Measurements from ENCODE around the gene ACSL6.
"Not testable (repeated sequence)": the region's sequence is repeated elsewhere in the genome, so short reads cannot be mapped to it uniquely, and the experiment has no call there.

Gene ACSL6

DNA sequence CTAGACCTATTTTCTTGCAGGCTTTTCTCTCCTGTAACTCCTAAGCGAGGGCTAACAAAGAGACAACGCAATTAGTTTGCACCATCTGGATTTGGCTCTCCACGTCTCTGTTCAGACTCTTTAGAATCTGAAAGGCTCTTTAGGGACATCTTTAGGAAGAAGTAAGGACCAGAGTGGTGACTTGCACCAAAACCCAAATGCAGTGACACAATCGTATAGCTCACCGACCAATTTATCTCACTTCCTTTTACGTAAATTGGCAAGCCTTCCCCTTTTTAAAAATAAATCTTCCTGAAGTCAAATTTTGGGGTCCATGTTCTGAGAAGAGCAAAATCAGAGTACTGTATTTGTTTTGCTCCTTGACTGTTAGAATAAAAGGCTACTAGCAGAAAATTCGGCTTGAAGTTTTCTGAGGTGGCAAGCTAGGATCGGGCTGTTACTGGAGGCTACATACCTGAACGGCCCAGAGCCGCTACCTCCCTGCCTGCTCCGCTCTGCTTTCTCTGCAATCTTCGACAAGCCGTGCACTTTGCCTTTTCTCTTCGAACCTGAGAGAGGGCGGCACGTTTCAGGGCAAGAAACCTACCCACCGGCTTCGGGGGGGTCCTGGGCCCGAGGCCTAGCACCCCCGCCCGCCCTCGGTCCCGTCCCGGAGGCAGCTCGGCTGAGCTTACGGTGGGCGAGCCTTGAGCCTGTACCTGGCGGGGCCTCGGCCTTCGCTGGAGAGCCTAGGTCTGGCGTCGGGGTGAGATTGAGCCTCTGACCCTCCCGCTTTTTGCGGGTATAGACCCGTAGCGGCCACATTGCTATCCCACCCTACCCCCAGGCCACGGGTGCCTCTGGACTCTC is 66.5 kb downstream of the ACSL6 start:
- DNase-seq (ENCODE audit: low read depth, low spot score) = no peak

DNA sequence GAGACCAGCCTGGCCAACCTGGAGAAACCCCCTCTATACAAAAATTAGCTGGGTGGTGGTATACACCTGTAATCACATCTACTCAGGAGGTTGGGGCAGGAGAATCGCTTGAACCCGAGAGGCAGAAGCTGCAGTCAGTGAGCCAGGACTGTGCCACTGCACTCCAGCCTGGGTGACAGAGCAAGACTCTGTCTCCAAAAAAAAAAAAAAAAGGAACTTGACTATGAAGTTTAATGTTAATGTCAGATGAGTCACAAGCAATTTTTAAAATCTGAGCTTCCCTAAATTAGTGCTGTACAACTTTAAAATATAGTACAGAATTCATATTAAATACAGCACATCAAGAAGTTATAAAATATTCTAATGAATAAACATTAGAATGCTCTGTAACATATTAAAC is 67.5 kb downstream of the ACSL6 start:
- no peak for DNase-seq (ENCODE audit: low read depth, low spot score)

DNA sequence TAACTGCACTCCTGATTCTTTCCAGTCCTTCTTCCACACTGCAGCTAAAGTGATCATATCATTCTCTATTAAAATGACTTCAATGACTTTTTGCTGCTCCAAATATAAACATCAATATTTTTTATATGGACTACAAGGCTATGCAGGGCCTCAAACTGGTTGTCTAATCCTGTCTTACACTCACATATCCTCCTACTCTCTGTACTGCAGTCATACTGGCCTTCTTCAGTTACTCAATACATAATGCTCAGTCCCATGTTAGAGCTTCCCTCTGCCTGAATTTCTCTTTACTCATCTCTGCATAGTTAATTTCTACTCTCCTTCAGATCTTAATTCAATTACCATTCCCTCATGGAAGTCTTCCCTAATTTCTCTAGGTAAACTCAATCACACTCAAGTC is 69.4 kb downstream of the ACSL6 start:
- DNase-seq (ENCODE audit: low read depth, low spot score) = no peak

DNA sequence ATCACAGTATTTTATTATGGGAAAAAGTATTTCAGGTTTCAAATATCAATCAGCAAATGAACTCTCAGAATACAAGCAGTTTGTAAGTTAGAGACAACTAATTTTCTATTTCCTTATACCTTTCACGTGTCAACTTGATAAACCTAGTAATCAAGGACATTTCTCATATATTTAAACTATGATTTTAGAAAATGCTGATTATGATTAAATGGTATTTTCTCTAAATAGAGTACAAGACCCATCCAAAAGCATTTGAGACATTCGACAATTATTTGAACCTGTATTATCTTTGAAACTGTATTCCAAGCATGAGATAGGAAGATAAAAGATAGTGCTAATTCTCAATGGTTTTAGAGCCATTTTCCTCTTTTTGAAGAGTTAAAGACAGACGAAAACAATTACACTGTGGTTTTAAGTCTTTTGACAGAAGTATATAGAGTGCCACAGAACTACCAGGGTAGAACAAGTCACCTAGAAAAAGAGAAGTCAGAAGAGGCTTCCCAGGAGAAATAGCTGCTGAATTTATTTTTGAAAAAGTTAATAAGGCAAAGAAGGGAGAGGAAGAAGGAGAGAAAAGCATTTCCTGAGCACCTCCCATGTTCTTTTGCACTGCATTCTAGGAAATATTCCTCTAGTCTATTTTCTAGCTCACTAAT is 71.6 kb downstream of the ACSL6 start:
- DNase-seq (ENCODE audit: low read depth, low spot score) = no peak

DNA sequence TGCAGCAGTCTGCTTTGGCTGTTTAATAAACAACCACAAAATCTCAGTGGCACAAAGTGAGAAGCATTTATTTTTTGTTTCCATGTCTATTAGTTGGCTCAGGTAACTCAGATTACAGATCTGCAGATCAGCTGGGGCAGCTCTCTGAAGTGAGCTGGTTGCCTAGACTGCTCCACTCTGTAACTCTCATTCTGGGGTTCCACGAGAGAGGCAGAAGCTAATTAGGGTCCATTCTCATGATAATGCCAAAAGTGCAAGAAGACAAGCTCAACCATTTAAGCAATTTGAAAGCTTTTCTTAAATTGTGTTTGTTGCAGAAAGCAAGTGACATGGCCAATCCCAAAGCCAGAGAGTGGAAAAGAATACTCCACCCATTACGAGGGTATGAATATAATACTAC is 79.2 kb downstream of the ACSL6 start:
- no peak for DNase-seq (ENCODE audit: low read depth, low spot score)

DNA sequence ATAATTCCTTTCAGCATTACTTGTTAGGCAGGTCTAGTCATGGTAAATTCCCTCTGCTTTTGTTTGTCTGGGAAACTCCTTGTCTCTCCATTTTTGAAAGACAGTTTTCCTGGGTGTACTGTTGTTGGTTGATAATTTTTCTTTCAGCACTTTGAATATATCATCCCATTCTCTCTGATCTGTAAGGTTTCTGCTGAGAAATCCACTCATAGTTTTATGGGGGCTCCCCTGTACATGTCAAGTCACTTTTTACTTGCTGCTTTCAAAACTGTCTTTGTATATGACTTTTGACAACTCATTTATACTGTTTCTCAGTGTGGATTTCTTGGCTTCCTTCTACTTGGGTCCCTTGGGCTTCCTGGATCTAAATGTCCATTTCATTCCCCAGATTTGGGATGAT is 82.5 kb downstream of the ACSL6 start:
- DNase-seq (ENCODE audit: low read depth, low spot score) = no peak

DNA sequence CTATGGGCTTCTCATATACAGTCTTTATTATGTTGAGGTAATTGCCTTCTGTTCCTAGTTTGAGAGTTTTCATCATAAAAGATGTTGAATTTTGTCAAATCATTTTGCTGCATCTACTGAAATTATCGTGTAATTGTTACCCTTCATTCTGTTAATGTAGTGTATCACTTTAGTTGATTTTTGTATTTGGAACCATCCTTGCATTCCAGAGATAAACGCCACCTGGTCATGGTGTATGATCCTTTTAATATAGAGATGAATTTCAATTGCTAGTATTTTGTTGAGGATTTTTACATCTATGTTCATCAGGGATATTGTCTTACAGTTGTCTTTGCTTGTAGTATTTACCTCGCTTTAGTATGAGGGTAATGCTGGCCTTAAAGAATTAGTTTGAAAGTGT is 85.3 kb downstream of the ACSL6 start:
- no peak for DNase-seq (ENCODE audit: low read depth, low spot score)

DNA sequence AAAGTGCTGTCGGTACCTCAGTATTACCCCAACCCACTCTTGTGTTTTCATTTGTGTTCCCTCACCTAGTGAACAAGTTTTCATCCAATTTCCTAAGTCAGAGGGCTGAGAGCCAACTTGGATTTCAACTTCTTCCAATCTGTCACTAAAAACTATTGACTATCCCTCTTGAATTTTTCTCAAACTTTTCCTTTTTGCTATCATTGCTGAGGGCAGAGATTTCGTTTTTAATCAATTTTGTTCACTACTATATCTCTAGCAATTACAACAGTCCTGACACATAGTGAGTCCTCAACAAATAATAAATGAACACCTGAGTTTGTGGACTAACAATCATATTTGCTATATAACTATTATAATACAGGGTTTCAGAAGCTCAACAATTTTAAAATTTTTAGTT is 95.0 kb downstream of the ACSL6 start:
- no peak for DNase-seq (ENCODE audit: low read depth, low spot score)

DNA sequence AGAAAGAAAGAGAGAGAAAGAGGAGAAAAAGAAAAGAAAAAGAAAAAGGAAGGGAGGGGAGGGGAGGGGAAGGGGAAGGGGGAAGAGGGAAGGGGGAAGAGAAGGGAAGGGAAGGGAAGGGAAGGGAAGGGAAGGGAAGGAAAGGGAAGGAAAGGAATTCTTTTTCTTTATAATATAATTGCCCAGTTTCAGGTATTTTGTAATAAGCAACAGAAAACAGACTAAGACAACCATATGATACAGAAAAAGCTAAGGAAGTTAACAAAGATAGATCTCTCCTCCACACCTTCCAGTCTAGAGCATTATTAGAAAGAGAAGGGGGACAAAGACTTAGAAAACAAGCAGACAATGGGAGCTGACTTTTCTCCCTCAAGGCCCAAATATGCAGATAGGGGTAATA is 97.0 kb downstream of the ACSL6 start:
- no peak for DNase-seq (ENCODE audit: low read depth, low spot score)

DNA sequence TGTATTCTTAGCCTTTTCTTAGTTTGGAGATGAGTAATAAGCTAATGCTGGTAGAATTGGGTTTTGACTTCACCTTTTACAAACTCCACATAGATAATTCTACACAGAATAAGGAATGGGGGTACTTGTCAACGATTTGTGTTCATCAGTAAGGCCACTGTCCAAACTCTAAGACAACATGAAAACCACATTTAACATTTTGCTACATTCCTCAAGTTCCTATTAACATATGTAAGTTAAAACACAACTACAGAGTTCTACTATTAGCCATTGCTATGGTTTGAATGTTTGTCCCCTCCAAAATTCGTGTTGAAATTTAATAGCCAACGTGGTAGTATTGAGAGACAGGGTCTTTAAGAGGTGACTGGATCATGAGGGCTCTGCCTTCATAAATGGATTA is 97.9 kb downstream of the ACSL6 start:
- no peak for DNase-seq (ENCODE audit: low read depth, low spot score)

DNA sequence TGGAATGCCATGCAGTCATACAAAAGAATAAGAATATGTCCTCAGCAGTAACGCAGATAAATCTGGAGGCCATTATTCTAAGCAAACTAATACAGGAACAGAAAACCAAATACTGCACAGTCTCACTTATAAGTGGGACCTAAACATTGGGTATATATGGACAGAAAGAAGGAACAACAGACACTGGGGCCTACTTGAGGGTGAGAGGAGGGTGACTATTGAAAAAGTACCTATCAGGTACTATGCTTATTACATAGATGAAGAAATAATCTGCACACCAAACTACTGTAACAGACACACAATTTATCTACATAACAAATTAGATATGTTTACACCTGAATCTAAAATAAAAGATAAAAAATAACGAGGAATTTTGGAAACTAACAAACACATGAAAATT is 104.8 kb downstream of the ACSL6 start:
- DNase-seq (ENCODE audit: low read depth, low spot score) = no peak

DNA sequence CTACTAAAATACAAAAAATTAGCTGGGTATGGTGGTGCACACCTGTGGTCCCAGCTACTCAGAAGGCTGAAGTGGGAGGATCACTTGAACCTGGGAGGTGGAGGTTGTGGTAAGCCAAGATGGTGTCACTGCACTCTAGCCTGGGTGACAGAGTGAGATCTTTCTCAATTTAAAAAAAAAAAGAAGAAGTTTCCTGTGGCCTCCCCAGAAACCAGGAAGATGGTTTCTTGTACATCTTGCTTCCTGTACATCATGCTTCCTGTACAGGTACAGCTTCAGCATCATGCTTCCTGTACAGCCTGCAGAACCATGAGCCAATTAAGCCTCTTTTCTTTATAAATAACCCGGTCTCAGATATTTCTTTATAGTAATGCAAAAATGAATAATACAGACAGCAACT is 109.2 kb downstream of the ACSL6 start:
- not testable (repeated sequence) for DNase-seq (ENCODE audit: low read depth, low spot score)

Data from astrocyte of the hippocampus (primary cell).